ENCODE data around the gene ZFP62.
A peak's percentile ranks its signal among the peaks of the same experiment; 100 is the strongest.

Gene ZFP62

DNA sequence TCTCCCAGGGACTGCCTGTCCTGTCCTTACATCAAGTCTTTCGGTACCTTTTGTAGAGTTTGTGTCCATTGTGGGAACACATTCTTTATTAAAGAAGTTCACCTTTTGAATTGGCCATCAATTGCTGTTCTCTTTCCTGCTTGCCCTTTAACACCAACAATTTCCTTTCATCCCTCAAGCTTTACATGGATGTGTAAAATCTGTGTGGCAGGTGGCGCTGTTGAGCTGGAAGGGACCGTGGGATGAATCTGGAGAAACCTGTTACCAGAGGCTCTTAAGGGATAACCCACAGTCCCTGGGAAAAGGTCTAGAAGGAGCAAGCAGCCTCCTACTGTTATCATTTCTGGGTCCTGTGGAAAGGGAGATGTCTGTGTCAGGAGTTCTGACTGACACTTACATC, 7.9 kb upstream of the ZFP62 start:
- peak; percentile 87 for DNase-seq (ENCODE audit: low read depth, low spot score)

DNA sequence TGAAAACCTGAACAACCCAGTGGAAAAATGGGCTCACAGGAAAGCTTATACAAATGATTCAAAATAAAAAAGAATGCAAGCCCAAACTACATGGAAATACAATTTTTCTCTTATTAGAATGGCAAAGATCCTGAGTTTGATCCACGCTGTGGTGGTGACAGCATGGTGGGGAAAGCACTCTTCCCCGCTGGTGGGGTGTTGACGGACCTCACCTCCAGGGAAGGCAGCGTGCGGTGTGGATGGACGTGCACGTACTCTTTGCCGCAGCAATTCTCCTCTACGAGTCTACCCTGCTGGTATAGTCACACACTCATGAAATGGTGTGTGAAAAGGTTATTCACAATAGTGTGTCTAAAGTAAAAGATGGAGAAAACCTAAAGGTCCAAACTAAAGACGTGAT, 5.9 kb upstream of the ZFP62 start:
- DNase-seq (ENCODE audit: low read depth, low spot score): no peak

DNA sequence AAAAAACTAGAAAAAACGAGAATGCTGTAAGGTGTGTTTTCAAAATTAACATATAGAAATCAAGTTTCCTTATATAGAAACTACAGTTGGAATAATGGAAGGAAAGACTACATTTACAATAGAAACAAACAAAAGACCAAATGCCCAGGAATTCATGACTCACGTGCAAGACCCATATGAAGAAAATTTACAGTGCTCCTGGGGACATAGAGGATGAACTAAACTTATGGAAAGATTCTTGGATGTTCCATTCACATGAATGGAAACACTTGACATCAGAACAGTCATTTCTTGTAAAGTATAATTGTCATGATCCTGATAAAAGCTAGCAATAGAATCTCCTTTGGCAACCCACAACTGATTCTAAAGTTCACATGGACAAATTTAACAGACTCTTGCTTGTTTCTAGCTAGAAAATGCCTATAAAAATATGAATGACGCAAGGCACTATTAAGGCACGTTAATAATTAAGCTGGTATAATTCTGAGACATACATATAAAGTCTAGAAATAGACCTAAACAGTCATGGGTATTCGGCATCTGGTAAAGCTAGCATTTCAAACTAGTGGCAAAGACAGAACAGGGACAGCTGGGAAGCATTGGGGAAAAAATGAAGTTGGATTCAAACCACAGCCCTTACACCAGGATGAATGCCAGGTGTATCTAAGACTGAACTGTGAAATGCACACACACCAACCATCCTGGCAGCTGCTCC, 5.1 kb upstream of the ZFP62 start:
- no peak for DNase-seq (ENCODE audit: low read depth, low spot score)

DNA sequence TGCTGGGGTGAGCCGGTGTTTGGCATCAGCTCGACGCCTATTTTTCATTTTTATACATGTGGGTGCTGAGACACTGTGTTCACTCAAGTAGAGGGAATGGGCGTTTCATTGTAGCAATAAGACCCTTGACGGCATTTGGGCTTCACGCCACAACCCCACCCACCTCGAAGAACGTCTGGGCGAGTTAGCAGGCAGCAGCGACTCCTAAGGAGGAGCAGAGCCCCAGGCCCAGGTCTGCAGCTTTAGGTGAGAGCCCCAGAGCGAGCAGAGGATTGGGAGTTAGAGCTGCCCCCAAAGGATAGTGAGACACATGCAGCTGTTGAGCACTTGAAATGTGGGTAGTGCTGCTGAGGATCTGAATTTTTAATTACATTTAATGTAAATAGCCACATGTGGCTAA, 1.6 kb upstream of the ZFP62 start:
- peak; percentile 60 for DNase-seq (ENCODE audit: low read depth, low spot score)

DNA sequence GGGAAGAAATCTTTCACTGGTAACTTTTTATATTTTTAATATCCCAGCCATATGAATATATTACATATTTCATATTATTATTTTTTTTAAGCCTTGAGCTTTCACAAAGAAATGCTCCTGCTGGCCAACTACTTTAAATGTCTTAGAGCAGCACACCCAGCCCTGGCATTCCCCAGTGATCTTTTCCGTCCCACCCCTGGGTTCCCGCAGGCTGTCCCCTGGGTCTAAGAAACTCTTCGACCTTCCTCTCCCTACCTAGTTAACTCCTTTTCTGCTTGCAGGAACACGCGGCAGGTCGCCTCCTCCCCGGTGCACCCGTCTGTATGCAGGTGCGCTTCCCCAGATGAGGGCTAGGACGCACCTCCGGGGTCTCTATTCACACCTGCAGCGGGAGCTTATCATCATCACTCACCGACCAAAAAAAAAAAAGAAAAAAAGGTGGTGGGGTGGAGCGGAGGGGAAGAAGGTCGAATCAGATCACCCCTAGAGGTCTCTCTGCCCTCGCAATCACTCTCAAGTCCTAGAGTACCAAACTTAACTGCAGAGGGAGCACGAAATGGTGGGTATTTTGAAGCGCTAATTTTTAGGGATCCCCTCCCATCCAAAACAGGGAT, 696 bp downstream of the ZFP62 start:
- DNase-seq (ENCODE audit: low read depth, low spot score): peak; percentile 83

DNA sequence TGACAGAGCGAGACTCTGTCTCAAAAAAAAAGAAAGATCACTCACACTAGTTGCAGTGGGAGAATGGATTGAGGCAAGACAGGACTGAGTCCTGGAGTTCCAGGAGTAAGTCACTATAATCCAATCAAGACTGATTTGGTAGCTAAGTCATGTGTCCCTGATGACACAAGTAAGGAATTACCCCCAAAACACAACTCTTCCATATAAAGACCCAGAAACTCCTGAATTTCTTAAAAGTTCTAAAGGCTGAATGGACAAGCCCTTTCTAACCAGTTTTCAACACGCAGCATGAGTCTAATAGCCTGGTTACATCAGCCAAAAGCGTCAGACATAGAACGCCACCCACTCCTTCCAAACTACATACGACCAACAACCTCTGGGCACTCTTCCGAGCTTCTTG, 2.5 kb downstream of the ZFP62 start:
- no peak for DNase-seq (ENCODE audit: low read depth, low spot score)

DNA sequence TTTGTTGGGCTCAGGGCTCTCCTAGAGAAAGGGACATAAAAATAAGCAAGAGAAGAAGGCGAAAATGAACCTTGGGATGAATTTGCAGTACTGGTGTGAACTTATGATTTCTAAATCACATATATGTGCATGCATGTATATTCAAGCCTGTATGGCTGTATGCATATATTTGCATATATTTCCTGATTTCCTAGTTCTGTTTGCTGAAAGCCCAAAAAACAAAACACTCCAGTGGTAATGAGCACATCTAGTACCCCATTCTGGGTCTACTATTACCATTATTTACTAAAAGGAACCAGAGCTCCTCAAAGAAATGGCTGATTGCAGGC, 7.3 kb downstream of the ZFP62 start:
- DNase-seq (ENCODE audit: low read depth, low spot score): no peak

DNA sequence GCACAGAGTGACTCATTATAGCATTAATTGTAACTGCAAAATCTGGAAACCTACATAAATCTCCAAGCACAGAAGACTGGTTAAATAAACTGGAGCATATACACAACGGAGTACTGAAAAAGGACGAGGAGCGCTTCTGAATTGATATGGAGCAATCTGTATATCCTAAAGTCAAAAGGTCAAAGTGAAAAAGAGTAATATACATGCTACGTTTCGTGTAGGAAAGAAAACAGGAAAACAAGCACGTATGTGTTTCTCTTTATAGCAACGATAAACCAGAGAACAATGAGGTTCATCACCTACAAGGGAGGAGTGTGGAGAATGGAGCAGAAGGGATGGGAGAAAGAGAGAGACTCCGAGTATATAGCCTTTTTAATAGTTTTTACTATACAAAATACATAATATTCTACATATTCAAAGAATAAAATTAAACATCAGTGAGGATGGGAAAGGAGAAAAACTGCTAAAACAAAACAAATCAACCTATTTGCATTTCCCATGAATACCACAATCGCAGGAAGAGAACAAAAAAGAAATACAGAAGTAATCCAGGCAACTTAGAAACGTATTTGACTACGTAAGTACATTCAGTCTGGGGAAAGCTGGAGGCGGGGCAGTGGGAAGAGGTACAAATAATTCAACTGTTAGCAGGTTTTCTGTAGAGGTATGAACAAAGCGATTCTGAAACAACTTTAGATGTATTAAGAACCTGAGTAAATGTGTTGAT, 7.8 kb downstream of the ZFP62 start:
- no peak for DNase-seq (ENCODE audit: low read depth, low spot score)

DNA sequence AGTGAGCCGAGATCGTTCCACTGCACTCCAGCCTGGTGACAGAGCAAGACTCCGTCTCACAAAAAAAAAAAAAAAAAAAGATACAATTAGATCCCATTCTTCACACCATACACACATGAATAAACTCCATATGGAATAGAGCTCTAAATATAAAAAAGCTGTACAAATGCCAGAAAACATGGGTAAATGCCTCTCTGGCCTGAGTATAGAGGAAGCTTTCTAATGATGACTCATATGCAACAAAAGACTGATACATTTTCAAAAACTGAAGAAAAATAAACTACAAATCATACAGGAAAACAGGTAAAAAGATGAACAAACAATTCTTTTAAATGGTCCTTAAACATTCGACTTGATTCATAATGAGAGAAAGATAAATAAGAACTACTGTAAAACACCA, 8.6 kb downstream of the ZFP62 start:
- DNase-seq (ENCODE audit: low read depth, low spot score): no peak

DNA sequence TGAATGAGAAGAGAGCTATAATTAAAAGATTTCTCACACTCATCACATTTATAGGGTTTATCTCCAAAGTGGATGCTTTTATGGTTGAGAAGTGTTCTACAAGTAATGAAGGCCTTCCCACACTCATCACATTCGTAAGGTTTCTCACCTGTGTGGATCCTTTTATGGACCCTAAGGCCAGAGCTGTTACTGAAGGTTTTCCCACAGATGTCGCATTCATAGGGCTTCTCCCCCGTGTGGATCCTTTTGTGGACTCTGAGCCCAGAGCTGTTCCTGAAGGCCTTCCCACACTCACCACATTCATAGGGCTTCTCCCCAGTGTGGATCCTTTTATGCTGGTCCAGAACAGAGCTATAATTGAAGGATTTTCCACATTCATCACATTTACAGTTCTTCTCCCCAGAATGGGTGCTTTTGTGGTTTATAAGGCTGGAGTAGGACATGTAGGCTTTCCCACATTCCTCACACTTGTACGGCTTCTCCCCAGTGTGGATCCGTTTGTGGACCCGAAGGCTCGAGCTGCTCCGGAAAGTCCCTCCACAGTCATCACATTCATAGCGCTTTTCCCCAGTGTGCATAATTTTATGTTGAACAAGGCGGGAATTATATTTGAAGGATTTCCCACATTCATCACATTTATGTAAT, 10.5 kb downstream of the ZFP62 start:
- no peak for DNase-seq (ENCODE audit: low read depth, low spot score)

DNA sequence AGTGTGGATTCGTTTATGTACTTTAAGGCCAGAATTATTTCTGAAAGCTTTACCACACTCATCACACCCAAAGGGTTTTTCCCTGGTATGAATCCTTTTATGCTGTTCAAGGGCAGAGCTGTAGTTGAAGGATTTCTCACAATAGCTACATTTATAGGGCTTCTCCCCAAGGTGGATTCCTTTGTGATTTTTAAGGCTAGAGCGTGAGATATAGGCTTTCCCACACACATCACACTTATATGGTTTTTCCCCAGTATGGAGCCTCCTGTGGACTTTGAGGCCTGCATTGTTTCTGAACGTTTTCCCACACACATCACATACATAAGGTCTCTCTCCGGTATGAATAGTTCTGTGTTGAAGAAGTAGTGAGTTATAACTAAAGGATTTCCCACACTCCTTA, 11.2 kb downstream of the ZFP62 start:
- no peak for DNase-seq (ENCODE audit: low read depth, low spot score)

DNA sequence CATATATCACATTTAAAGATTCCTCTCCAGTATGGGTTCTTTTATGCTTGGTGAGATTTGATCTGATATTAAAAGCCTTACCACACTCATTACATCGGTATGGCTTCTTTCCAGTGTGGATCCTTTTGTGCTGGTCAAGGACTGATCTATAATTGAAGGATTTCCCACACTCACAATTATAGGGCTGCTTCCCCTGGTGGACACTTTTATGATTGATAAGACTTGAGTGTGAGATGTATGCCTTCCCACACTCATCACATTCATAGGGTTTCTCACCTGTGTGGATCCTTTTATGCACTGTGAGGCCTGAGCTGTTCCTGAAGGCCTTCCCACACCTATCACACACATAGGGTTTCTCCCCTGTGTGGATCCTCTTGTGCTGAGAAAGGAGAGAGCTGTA, 12.2 kb downstream of the ZFP62 start:
- no peak for DNase-seq (ENCODE audit: low read depth, low spot score)

DNA sequence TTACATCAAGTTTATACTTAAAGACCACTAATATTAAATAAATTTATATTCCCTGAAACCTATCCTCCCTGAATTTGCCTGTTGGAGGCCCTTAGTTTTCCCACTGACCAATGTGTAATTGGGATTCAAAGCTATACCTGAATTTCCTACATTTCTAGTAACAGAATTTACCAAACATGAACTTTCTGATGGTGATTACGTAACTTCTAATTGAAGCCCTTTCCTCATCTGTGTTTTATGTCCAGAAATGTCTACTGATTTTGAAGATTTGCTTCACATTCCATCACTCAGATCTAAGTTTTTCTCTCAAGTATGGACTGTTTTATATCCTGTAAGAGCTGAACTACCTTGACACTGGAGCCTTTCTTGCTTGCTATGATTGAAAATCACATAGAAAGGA, 12.8 kb downstream of the ZFP62 start:
- no peak for DNase-seq (ENCODE audit: low read depth, low spot score)

DNA sequence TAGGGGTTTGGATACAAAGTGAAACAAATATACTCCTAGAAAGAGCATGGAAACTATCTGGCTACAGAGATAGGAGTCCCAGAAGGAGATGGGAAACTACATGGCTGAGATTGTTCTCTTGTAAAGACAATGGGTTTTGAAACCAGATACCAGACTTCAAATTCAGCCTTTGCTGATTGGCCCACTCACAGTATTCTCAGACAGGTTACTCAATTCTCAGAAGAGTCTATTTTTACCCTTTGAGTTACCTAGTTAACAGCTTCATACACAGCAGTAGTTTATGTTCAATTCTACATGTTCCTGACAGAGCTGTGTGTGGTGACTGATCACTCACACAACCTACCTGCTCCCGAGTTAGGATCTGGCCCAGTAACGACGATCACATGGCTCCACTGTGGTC, 14.1 kb downstream of the ZFP62 start:
- DNase-seq (ENCODE audit: low read depth, low spot score): no peak

DNA sequence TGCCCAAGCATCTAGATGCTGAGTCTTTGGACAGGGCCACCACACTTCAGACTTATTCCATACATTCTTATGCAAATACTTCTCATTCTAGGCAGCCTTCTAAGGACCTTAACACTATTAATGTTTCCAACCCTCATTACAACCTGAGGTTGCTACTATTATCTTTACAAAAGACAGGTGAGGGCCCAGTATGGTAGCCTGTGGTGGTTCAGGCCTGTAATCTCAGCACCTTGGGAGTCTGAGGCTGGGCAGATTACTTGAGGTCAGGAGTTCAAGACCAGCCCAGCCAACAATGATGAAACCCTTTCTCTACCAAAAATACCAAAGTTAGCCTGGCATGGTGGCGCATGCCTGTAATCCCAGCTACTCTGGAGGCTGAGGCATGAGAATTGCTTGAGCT, 16.2 kb downstream of the ZFP62 start:
- DNase-seq (ENCODE audit: low read depth, low spot score): no peak

DNA sequence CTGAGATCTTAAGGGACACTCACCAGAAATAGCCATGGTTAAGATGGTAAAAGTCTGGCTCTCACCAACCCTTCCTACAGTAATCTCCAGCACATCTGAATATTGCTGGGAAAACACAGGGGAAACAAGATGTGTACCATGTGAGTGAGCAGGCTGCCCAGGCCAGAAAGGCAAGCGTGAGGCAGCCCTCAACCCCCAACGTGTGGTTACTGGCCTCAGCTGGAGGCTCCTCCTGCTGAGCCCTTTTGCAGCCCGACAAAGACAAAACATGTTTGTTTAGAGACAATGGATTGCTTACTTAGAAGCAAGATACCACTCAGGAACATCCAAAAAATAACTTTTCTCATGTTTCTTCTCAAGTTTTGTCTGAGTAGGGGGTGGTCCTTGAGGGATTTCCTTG, 16.6 kb downstream of the ZFP62 start:
- DNase-seq (ENCODE audit: low read depth, low spot score): peak; percentile 33

DNA sequence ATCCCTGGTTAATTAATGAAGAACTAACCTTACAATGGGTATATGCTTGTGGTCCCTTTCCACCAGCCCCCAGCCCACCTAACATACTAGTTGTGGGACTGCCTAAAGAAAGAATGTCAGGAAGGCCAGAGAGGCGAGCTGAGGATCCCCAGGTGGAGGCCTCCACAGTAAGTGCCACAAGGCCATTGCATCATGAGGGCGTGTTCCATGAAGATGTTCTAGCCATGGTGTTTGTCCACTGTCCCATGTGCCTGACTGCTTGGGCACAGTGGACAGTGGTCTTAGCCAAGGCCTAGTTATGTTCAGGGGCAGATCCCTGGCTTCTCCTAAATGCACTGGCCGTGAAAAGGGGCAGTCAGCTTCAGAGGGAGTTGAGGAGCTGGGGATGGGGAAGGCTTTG, 21.1 kb downstream of the ZFP62 start:
- DNase-seq (ENCODE audit: low read depth, low spot score): no peak

DNA sequence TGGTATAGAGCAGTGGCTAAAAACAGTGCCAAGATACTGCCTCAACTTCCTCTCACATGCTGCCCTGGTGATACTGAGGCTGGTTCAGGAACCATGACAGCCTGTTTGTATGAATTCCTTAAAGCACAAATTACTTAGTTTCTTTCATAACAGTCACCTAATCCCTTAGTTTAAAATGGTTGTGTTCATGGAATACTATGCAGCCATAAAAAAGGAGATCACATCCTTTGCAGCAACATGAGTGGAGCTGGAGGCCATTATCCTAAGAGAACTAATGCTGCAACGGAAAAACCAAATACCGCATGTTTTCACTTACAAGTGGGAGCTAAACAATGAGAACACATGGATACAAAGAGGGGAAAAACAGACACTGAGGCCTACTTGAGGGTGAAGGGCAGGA, 21.8 kb downstream of the ZFP62 start:
- no peak for DNase-seq (ENCODE audit: low read depth, low spot score)

DNA sequence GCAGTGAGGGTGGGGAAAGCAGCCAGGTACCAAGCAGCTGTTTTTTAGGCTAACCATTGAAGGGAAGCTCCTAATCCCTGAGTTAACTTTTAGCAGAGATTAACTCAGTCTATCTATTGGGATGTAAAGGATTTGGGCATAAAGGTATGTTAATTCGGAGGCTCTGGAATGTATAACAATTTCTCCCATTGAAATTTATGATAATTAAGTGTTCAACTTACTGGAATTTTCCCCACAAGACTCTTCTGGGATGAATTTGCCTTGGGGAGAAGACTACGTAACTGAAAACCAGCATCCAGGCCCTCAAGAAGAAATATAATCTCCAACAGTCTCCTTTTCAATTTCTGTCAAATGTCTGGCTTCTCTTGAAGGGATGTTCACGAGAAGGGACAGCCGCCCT, 23.6 kb downstream of the ZFP62 start:
- no peak for DNase-seq (ENCODE audit: low read depth, low spot score)

DNA sequence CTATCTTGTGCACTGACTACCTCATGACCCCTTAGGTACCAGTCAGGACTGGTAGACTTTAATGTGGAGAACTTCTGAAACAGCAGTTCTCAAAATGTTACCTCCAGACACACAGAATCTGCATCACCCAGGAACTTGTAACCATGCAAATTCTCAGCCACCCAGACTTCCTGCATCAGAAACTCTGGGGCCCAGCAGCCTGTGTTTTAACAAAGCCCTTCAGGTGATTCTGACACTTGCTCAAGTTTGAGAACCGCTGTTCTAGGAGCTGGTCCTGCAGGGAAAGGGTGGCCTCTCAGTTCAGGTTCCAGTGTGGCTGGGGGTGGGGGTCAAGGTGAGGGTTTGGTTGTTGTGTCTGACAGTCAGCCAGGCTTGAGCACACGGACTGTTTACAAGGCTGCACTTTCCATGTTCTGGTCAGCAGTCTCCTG, 28.4 kb downstream of the ZFP62 start:
- no peak for DNase-seq (ENCODE audit: low read depth, low spot score)

DNA sequence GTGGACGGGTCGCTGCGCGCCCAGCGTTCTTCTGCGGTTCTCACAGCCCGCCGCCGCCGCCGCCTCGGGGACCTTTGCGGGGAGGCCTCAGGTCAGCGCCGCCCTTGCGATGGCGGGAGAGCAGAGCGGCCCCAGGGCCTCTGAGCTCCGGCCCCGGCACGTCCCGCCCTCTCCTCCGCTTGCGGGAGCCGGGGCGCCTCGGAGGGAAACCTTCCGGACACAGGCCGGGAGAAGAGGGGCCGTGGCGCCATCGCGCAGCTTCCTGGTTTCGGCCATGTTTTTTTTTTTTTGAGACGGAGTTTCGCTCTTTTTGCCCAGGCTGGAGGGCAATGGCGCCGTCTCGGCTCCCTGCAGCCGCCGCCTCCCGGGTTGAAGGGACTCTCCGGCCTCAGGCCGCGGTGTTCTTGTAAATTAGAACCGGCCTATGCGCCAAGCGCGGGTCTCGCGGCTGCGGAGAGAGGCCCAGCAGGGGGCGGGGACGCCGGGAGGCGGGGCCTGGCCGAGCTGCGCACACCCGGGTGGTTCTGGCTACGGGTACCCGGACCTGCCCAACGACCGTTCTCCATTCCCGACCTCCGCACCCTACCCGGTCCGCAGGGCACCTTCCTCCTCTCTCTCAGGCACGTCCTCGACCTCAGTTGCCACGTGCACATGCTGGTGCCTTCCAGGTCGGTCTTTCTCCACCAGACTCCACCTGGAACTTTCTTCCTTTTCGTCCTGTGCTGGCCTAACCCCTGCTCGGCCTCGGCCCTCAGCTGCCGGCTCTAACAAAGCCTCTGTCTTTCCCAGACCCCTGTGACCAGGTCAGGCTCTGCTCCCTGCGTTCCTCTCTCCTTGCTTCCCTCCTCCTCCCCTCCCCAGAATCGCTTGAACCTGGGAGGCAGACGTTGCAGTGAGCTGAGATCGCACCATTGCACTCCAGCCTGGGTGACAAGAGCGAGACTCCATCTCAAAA, 29.7 kb downstream of the ZFP62 start:
- DNase-seq (ENCODE audit: low read depth, low spot score): peak; percentile 84
